ENCODE data around the gene KCNJ5.

DNA sequence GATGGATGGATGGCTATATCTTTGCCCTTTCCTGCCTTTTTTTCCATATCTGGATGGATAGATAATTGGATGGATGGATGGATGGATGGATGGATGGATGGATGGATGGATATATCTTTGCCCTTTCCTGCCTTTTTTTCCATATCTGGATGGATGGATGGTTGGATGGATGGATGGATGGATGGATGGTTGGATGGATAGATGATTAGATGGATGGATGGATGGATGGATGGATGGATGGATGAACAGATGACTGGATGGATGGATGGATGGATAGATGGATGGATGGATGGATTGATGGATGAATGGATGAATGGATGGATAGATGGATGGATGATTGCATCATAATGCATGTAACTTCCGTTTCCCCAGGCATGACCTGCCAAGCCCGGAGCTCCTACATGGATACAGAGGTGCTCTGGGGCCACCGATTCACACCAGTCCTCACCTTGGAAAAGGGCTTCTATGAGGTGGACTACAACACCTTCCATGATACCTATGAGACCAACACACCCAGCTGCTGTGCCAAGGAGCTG, 24.9 kb downstream of the KCNJ5 start:
- TF ChIP-seq POLR2A (IDR thresholded peaks at IDR 0.05) = no peak
- TF ChIP-seq, protein P1, sequence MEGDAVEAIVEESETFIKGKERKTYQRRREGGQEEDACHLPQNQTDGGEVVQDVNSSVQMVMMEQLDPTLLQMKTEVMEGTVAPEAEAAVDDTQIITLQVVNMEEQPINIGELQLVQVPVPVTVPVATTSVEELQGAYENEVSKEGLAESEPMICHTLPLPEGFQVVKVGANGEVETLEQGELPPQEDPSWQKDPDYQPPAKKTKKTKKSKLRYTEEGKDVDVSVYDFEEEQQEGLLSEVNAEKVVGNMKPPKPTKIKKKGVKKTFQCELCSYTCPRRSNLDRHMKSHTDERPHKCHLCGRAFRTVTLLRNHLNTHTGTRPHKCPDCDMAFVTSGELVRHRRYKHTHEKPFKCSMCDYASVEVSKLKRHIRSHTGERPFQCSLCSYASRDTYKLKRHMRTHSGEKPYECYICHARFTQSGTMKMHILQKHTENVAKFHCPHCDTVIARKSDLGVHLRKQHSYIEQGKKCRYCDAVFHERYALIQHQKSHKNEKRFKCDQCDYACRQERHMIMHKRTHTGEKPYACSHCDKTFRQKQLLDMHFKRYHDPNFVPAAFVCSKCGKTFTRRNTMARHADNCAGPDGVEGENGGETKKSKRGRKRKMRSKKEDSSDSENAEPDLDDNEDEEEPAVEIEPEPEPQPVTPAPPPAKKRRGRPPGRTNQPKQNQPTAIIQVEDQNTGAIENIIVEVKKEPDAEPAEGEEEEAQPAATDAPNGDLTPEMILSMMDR (IDR thresholded peaks at IDR 0.05) = no peak

All from tibial nerve (tissue), 3 donors.